Memory B cell (primary cell): ENCODE results near the gene HS3ST3B1.
A peak's percentile ranks its signal among the peaks of the same experiment; 100 is the strongest.

Experiments used
- ATAC-seq: fragments of 150-1000 bp; cut with Tn5 transposase; 2 replicates; pipeline ENCODE4 v1.10.0; 2021; ENCODE audit warnings: low read depth, mild to moderate bottlenecking, moderate library complexity
- DNase-seq, 2 donors: peaks; one replicate each; pipeline ENCODE4 v3.0.0; 2022; ENCODE audit warnings: low spot score in 2 of 2
- H3K27ac Mint-ChIP-seq: one replicate; pipeline ENCODE4 v1.8.0; 2022; ENCODE audit warnings: mild to moderate bottlenecking, moderate library complexity, mixed read lengths
- H3K27me3 Mint-ChIP-seq: one replicate; pipeline ENCODE4 v1.8.0; 2022; ENCODE audit warnings: mixed read lengths
- H3K36me3 Mint-ChIP-seq: one replicate; pipeline ENCODE4 v1.8.0; 2022; ENCODE audit warnings: mild to moderate bottlenecking, mixed read lengths
- H3K4me1 Mint-ChIP-seq: one replicate; pipeline ENCODE4 v1.8.0; 2022; ENCODE audit warnings: mixed read lengths
- H3K4me3 Mint-ChIP-seq: one replicate; pipeline ENCODE4 v1.8.0; 2022; ENCODE audit warnings: mild to moderate bottlenecking, moderate library complexity, mixed read lengths
- H3K9me3 Mint-ChIP-seq: one replicate; pipeline ENCODE4 v1.8.0; 2022; ENCODE audit warnings: mixed read lengths

Gene HS3ST3B1

GRCh38 chr17:14307560-14308024 lies 6.7 kb downstream of the HS3ST3B1 start:
- Mint-ChIP-seq H3K27me3 (peaks cover 25% of the 10 kb centered on the region), H3K36me3 (no peaks in the 10 kb centered on the region), H3K4me3 (no peak overlapping the region), H3K4me1 (peaks cover 4% of the 10 kb centered on the region), H3K9me3 (peaks cover 2% of the 10 kb centered on the region), H3K27ac (no peak overlapping the region)
- ATAC-seq (no peak), DNase-seq (no peak)

GRCh38 chr17:14308636-14308964 lies 7.7 kb downstream of the HS3ST3B1 start:
- Mint-ChIP-seq H3K4me1 (no peaks in the 10 kb centered on the region), H3K27ac (no peak overlapping the region), H3K4me3 (peak overlapping the region; percentile 63), H3K9me3 (peaks cover 2% of the 10 kb centered on the region), H3K27me3 (peaks cover 25% of the 10 kb centered on the region), H3K36me3 (no peaks in the 10 kb centered on the region)
- no peak for DNase-seq
- ATAC-seq: no peak

DNA sequence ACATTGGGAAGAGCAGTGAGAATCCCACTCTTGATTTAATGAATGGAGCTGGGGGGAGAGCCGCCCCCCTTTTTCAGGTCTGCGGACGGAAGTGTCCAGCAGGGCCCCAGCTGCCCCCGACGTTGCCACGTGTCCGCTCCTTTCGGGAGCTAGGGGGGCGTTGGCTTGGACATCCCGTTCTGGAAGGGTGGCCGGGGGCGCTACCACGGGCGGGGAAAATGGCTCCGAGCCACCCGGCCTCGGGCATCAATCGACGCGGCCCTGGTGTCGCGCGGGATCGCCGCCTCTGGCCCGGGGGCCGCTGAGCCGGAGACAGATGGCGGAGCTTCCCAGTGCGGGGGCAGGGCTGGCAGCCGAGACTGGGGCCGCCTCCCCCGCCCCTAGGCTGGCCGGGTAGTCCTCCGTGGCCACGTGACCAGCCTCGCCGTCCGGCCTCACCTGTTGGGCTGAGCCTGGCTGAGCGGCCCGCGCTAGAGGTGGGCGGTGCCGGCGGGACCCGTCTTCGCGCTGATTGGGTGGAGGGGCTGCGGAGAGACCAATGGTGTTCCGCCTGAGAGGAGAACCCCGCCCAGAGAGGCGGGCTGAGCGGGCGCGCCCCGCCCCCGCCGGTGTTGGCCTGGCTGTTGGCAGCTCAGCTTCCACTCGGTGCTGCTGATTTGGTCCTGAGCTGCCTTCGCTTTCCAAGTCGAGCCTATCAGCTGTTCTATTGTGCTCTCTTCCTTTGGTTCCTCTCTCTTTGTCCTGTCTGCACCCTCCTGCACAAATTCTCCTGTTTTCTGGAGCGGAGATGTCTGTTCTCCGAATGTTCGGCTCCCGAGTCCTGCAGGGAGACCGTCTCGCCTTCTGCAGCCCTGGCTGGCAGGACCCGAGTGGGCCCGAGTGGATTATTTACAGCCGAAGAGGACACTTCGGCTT lies 8.3 kb downstream of the HS3ST3B1 start:
- H3K27ac Mint-ChIP-seq: no peak overlapping the region
- no peaks in the 10 kb centered on the region for H3K36me3 Mint-ChIP-seq
- peaks cover 25% of the 10 kb centered on the region for H3K27me3 Mint-ChIP-seq
- DNase-seq: peak; percentile 63 to 65
- H3K4me3 Mint-ChIP-seq: peak overlapping the region; percentile 79
- peak; percentile 98 for ATAC-seq
- H3K9me3 Mint-ChIP-seq: peaks cover 2% of the 10 kb centered on the region
- H3K4me1 Mint-ChIP-seq: no peaks in the 10 kb centered on the region

- no peak for DNase-seq
- H3K4me1 Mint-ChIP-seq: no peaks in the 10 kb centered on the region
- no peaks in the 10 kb centered on the region for H3K36me3 Mint-ChIP-seq
- H3K27me3 Mint-ChIP-seq: peaks cover 18% of the 10 kb centered on the region
- no peak overlapping the region for H3K27ac Mint-ChIP-seq
- no peak for ATAC-seq
- peaks cover 2% of the 10 kb centered on the region for H3K9me3 Mint-ChIP-seq
- H3K4me3 Mint-ChIP-seq: peak overlapping the region; percentile 50
Observed at GRCh38 chr17:14310101-14310500, 9.2 kb downstream of the HS3ST3B1 start.

GRCh38 chr17:14310605-14311004 lies 9.7 kb downstream of the HS3ST3B1 start:
- peak overlapping the region; percentile 50 for H3K4me3 Mint-ChIP-seq
- H3K27me3 Mint-ChIP-seq: peaks cover 18% of the 10 kb centered on the region
- DNase-seq (no peak), ATAC-seq (no peak)
- no peaks in the 10 kb centered on the region for H3K4me1 Mint-ChIP-seq
- no peaks in the 10 kb centered on the region for H3K36me3 Mint-ChIP-seq
- peaks cover 2% of the 10 kb centered on the region for H3K9me3 Mint-ChIP-seq
- no peak overlapping the region for H3K27ac Mint-ChIP-seq

DNA sequence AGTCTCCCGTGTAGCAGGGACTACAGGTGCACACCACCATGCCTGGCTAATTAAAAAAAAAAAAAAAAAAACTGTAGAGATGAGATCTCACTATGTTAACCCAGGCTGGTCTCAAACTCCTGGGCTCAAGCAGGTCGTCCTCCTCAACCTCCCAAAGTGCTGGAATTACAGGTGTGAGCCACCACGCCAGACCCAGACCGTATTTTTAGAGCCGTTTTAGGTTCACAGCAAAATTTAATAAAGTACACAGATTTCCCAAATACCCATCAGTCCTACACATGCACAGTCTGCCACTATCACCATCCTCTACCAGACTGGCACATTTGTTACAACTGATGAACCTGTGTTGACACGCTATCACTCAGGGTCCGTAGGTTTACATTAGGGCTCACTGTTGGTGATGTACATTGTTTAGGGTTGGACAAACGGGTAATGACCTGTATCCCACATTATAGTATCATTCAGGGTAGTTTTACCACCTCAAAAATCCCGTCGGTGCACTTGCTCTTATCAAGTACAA lies 10.4 kb downstream of the HS3ST3B1 start:
- DNase-seq (no peak), ATAC-seq (no peak)
- Mint-ChIP-seq H3K36me3 (no peaks in the 10 kb centered on the region), H3K27me3 (peaks cover 19% of the 10 kb centered on the region), H3K27ac (no peak overlapping the region), H3K4me1 (no peaks in the 10 kb centered on the region), H3K4me3 (no peak overlapping the region), H3K9me3 (peaks cover 2% of the 10 kb centered on the region)

- no peak overlapping the region for H3K4me3 Mint-ChIP-seq
- ATAC-seq: no peak
- H3K4me1 Mint-ChIP-seq: no peaks in the 10 kb centered on the region
- no peaks in the 10 kb centered on the region for H3K36me3 Mint-ChIP-seq
- no peak overlapping the region for H3K27ac Mint-ChIP-seq
- peaks cover 19% of the 10 kb centered on the region for H3K27me3 Mint-ChIP-seq
- DNase-seq: no peak
- H3K9me3 Mint-ChIP-seq: peaks cover 2% of the 10 kb centered on the region
Observed at GRCh38 chr17:14311981-14312380, 11.1 kb downstream of the HS3ST3B1 start.

DNA sequence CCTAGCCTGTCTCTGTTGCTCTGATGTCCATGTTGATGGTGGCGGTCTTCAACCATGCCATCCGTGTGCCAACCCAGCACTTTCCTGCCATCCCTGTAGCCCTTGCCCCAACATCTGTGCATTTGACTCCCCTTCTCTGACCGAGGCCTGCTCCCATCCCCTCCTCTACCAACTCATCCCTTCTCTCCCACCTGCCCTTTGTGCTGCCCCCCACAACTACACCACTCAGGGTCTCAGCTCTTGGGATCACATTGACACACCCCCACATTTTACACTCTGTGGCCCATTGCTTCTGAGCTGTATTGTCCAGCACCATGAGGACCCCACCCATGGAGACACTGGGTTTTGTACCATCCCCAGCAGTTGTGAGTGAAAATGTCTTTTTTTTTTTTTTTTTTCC lies 11.6 kb downstream of the HS3ST3B1 start:
- ATAC-seq (no peak), DNase-seq (no peak)
- no peak overlapping the region for H3K27ac Mint-ChIP-seq
- peaks cover 2% of the 10 kb centered on the region for H3K9me3 Mint-ChIP-seq
- H3K4me1 Mint-ChIP-seq: no peaks in the 10 kb centered on the region
- no peaks in the 10 kb centered on the region for H3K36me3 Mint-ChIP-seq
- H3K27me3 Mint-ChIP-seq: peaks cover 23% of the 10 kb centered on the region
- no peak overlapping the region for H3K4me3 Mint-ChIP-seq

DNA sequence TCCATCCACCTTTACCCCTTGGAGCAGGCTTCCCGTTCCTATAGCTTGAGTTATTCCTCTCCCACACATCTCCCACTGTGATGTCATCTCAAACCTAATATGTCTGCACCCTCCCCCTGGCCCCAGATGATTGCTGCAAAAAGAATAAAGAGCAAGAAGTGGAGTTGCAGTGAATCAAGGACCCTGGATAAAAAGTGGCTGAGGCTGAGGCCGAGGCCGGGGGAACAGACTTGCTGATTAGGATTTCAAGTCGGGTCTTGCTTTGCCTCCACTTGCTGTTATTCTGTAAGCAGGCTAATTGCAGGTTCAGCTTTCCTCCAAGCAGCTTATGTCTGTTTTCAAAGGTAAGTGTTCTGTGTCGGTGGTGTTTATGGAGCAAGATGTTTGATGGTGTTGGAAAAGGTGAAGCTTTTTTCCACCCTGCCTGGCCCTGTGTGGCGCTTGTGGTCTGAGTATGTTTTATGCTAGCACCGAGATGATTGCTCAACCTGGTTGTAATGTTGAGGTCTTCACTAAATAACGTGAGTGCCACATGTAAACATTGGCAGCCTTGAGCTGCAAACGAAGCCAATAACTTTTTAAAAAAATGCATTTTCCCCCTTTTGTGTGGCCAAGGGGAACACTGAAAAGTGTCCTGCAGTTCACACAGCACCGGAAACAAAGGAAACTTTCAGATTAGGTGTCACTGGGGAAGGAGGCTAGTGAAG lies 15.4 kb downstream of the HS3ST3B1 start:
- Mint-ChIP-seq H3K4me1 (no peaks in the 10 kb centered on the region), H3K27me3 (peaks cover 16% of the 10 kb centered on the region), H3K27ac (no peak overlapping the region), H3K4me3 (no peak overlapping the region), H3K36me3 (no peaks in the 10 kb centered on the region), H3K9me3 (no peaks in the 10 kb centered on the region)
- ATAC-seq (no peak), DNase-seq (no peak)

- DNase-seq (no peak), ATAC-seq (no peak)
- no peak overlapping the region for H3K4me3 Mint-ChIP-seq
- H3K36me3 Mint-ChIP-seq: no peaks in the 10 kb centered on the region
- no peaks in the 10 kb centered on the region for H3K9me3 Mint-ChIP-seq
- no peak overlapping the region for H3K27ac Mint-ChIP-seq
- H3K27me3 Mint-ChIP-seq: peaks cover 14% of the 10 kb centered on the region
- no peaks in the 10 kb centered on the region for H3K4me1 Mint-ChIP-seq
Observed at GRCh38 chr17:14317383-14317782, 16.5 kb downstream of the HS3ST3B1 start.

DNA sequence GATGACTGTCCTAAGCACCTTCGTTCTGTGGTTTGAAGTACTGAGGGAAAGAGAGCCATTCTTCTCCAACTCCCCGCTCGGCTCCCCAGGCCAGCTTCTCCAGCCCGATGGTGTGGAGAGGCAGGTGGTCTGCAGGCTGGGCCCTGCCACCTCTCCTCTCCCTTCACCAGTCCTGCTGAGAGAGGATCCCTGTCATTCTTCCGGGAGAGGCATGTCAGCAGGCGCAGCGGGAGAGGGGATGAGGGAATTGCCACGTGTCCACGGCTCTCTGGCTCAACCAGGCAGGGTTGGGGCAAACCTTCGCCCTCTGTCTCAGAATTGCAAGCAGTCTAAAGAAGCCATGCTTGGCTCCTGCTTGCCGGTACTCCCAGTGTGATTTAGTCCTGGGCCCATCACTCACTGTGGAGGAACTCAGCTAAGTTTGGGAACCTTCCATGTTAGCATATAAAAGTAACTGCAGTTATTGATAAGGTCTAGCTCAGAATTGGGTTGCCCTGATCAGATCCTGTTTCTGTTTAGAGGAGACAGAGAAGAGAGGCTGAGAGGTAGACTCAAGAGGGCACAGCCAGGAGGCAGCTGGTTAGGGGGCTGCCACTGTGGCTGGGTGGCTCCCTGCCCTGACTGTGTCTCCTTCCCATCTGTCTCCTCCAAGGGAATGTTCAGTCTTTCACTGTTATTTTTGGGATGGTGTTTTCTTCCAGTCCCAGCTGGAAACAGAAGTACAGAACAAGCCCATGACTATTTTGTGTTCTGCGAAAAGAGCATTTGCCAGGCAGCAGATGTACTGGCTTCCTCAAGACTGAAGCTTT lies 17.4 kb downstream of the HS3ST3B1 start:
- H3K27me3 Mint-ChIP-seq: peaks cover 14% of the 10 kb centered on the region
- no peaks in the 10 kb centered on the region for H3K4me1 Mint-ChIP-seq
- no peaks in the 10 kb centered on the region for H3K36me3 Mint-ChIP-seq
- H3K9me3 Mint-ChIP-seq: no peaks in the 10 kb centered on the region
- no peak overlapping the region for H3K4me3 Mint-ChIP-seq
- ATAC-seq: no peak
- DNase-seq: no peak
- H3K27ac Mint-ChIP-seq: no peak overlapping the region

DNA sequence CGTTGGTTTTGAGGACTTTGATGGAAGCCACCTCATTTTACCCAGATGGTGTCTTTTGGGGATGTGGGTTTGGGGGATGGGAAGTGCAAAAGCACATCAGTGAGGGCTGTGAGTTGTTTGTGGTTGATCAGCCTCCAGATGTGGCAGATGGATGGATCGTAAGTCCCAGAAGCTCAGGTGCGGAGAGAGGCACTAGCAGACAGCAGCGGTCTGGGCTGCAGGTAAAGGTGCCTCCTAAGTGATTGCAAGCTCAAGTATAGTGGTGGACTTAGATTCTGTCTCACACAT lies 18.0 kb downstream of the HS3ST3B1 start:
- H3K36me3 Mint-ChIP-seq: no peaks in the 10 kb centered on the region
- ATAC-seq (no peak), DNase-seq (no peak)
- peaks cover 14% of the 10 kb centered on the region for H3K27me3 Mint-ChIP-seq
- no peak overlapping the region for H3K4me3 Mint-ChIP-seq
- no peak overlapping the region for H3K27ac Mint-ChIP-seq
- H3K4me1 Mint-ChIP-seq: no peaks in the 10 kb centered on the region
- H3K9me3 Mint-ChIP-seq: no peaks in the 10 kb centered on the region

- H3K27me3 Mint-ChIP-seq: peaks cover 16% of the 10 kb centered on the region
- DNase-seq (no peak), ATAC-seq (no peak)
- H3K27ac Mint-ChIP-seq: no peak overlapping the region
- H3K4me1 Mint-ChIP-seq: no peaks in the 10 kb centered on the region
- no peaks in the 10 kb centered on the region for H3K9me3 Mint-ChIP-seq
- H3K4me3 Mint-ChIP-seq: no peak overlapping the region
- H3K36me3 Mint-ChIP-seq: no peaks in the 10 kb centered on the region
Observed at GRCh38 chr17:14320098-14320497, 19.2 kb downstream of the HS3ST3B1 start.
